ENCODE results near the gene CD300H. TPM values are rescaled to one million over a fixed set of nuclear protein-coding genes. Genes with fewer than 3 reads are reported as not detected.

Gene CD300H
- total RNA-seq, 1 experiment from 2014 or later: not detected

- ChIA-PET CTCF (no interaction called here), POLR2A (ENCODE audit: low non-redundant PET) (no interaction called here)
- H3K27ac ChIP-seq (ENCODE audit: low read depth, low read length, poor library complexity, severe bottlenecking): no peak overlapping the region
- H3K27me3 ChIP-seq (replicated peaks; ENCODE audit: insufficient read depth, low read depth, low read length, poor library complexity): peaks cover 15% of the 10 kb centered on the region
- no peak overlapping the region for H3K4me3 ChIP-seq (ENCODE audit: low read depth, low read length, poor library complexity, severe bottlenecking)
- intact Hi-C loops (cut with micrococcal nuclease; ENCODE audit: unreplicated experiment): no loop called here
- BruUV-seq (replicated peaks): no TSS peak
- no peaks in the 10 kb centered on the region for H3K36me3 ChIP-seq (ENCODE audit: insufficient read depth, low read length, poor library complexity, severe bottlenecking)
- no peaks in the 10 kb centered on the region for H3K4me1 ChIP-seq (ENCODE audit: insufficient read depth, low read length, poor library complexity, severe bottlenecking)
- no peaks in the 10 kb centered on the region for H3K9me3 ChIP-seq (ENCODE audit: low read depth, low read length, poor library complexity, severe bottlenecking)
- no peak for DNase-seq (ENCODE audit: low spot score)
- TF ChIP-seq CTCF (conservative IDR thresholded peaks at IDR 0.05; ENCODE audit: low read depth, low read length) (no peak), EZH2 (IDR thresholded peaks at IDR 0.05; ENCODE audit: borderline replicate concordance, low read depth, low read length, poor library complexity, severe bottlenecking) (no peak)
Measured at GRCh38 chr17:74597069-74597790, 29.9 kb upstream of the CD300H start.

GRCh38 chr17:74595037-74595750 is 27.9 kb upstream of the CD300H start:
- H3K4me1 ChIP-seq (ENCODE audit: insufficient read depth, low read length, poor library complexity, severe bottlenecking): no peaks in the 10 kb centered on the region
- ChIA-PET POLR2A (ENCODE audit: low non-redundant PET) (interaction anchor here (0.6 kb wide), 1 partner anchor 29 kb away, joined by 3 read pairs; no protein-coding TSS in a partner anchor), CTCF (no interaction called here)
- H3K27me3 ChIP-seq (replicated peaks; ENCODE audit: insufficient read depth, low read depth, low read length, poor library complexity): peaks cover 6% of the 10 kb centered on the region
- H3K36me3 ChIP-seq (ENCODE audit: insufficient read depth, low read length, poor library complexity, severe bottlenecking): no peaks in the 10 kb centered on the region
- no peak for TF ChIP-seq EZH2 (IDR thresholded peaks at IDR 0.05; ENCODE audit: borderline replicate concordance, low read depth, low read length, poor library complexity, severe bottlenecking)
- TF ChIP-seq CTCF (conservative IDR thresholded peaks at IDR 0.05; ENCODE audit: low read depth, low read length): no peak
- no peak overlapping the region for H3K27ac ChIP-seq (ENCODE audit: low read depth, low read length, poor library complexity, severe bottlenecking)
- intact Hi-C loops (cut with micrococcal nuclease; ENCODE audit: unreplicated experiment): no loop called here
- H3K4me3 ChIP-seq (ENCODE audit: low read depth, low read length, poor library complexity, severe bottlenecking): no peak overlapping the region
- no peak for DNase-seq (ENCODE audit: low spot score)
- H3K9me3 ChIP-seq (ENCODE audit: low read depth, low read length, poor library complexity, severe bottlenecking): no peaks in the 10 kb centered on the region
- no TSS peak for BruUV-seq (replicated peaks)

- Histone ChIP-seq H3K27me3 (replicated peaks; ENCODE audit: insufficient read depth, low read depth, low read length, poor library complexity) (peaks cover 6% of the 10 kb centered on the region), H3K4me3 (ENCODE audit: low read depth, low read length, poor library complexity, severe bottlenecking) (no peak within 1 kb of the TSS), H3K9me3 (ENCODE audit: low read depth, low read length, poor library complexity, severe bottlenecking) (no peaks in the 10 kb centered on the region), H3K4me1 (ENCODE audit: insufficient read depth, low read length, poor library complexity, severe bottlenecking) (no peaks in the 10 kb centered on the region), H3K36me3 (ENCODE audit: insufficient read depth, low read length, poor library complexity, severe bottlenecking) (no peaks in the 10 kb centered on the region), H3K27ac (ENCODE audit: low read depth, low read length, poor library complexity, severe bottlenecking) (no peak within 1 kb of the TSS)
- no TSS peak for BruUV-seq (replicated peaks)
- ChIA-PET POLR2A (ENCODE audit: low non-redundant PET) (no interaction called here), CTCF (no interaction called here)
- no peak for DNase-seq (ENCODE audit: low spot score)
- intact Hi-C loops (cut with micrococcal nuclease; ENCODE audit: unreplicated experiment): no loop called here
- TF ChIP-seq EZH2 (IDR thresholded peaks at IDR 0.05; ENCODE audit: borderline replicate concordance, low read depth, low read length, poor library complexity, severe bottlenecking) (no peak), CTCF (conservative IDR thresholded peaks at IDR 0.05; ENCODE audit: low read depth, low read length) (no peak)
Measured at GRCh38 chr17:74592087-74592990, 25.0 kb upstream of the CD300H start, which contains the start of gene CD300LD. Gene CD300LD, minus strand, starts transcription at chr17:74592283. Its CDS starts 81 bp downstream, at chr17:74592202.
